OCI-LY1 (cell line): Measurements from ENCODE around the gene KRT1.

ENCODE experiments used
- H2AFZ ChIP-seq: fragments of 200-600 bp; sonication (generic), shearing (Covaris generic); 2 replicates; pipeline ENCODE4 v1.6.0; 2014; ENCODE audit warnings: antibody characterized with exemption, mild to moderate bottlenecking, low read length
- H3F3A ChIP-seq: fragments of 200-600 bp; sonication (generic), shearing (Covaris generic); 2 replicates; pipeline ENCODE4 v1.6.0; 2014; ENCODE audit warnings: mild to moderate bottlenecking, antibody characterized with exemption, low read length, moderate library complexity; ENCODE audit not compliant: insufficient read depth
- H3K27ac ChIP-seq: fragments of 200-600 bp; sonication (generic); 2 replicates; pipeline ENCODE4 v1.5.1; 2014; ENCODE audit warnings: low read length, mixed run types, mild to moderate bottlenecking, low read depth; ENCODE audit not compliant: poor library complexity, severe bottlenecking
- H3K27me3 ChIP-seq: fragments of 200-600 bp; sonication (generic); 2 replicates; pipeline ENCODE4 v1.6.0; 2014; ENCODE audit warnings: antibody characterized with exemption, mild to moderate bottlenecking, low read length, moderate library complexity; ENCODE audit not compliant: insufficient read depth
- H3K36me3 ChIP-seq: fragments of 200-600 bp; sonication (generic); 2 replicates; pipeline ENCODE4 v1.6.1; 2014; ENCODE audit warnings: mild to moderate bottlenecking, antibody characterized with exemption, low read length, moderate library complexity, mixed read lengths; ENCODE audit not compliant: insufficient read depth
- H3K4me1 ChIP-seq: fragments of 200-600 bp; sonication (generic); 2 replicates; pipeline ENCODE4 v1.5.1; 2014; ENCODE audit warnings: mild to moderate bottlenecking, low read length, moderate library complexity; ENCODE audit not compliant: insufficient read depth, severe bottlenecking
- H3K4me2 ChIP-seq: fragments of 200-600 bp; sonication (generic), shearing (Covaris generic); 2 replicates; pipeline ENCODE4 v1.6.1; 2014; ENCODE audit warnings: low read length
- H3K4me3 ChIP-seq: fragments of 200-600 bp; sonication (generic); 2 replicates; pipeline ENCODE4 v1.5.1; 2014; ENCODE audit warnings: low read length, low read depth, mild to moderate bottlenecking, mixed read lengths; ENCODE audit not compliant: poor library complexity, severe bottlenecking
- H3K79me2 ChIP-seq: fragments of 200-600 bp; shearing (Covaris generic); 2 replicates; pipeline ENCODE4 v1.6.1; 2016; ENCODE audit warnings: mixed run types, low read length, mixed read lengths; ENCODE audit not compliant: insufficient read depth
- H3K9ac ChIP-seq: fragments of 200-600 bp; sonication (generic), shearing (Covaris generic); 2 replicates; pipeline ENCODE4 v1.6.1; 2014; ENCODE audit warnings: mild to moderate bottlenecking, low read length, mixed read lengths
- H3K9me2 ChIP-seq: fragments of 200-600 bp; sonication (generic), shearing (Covaris generic); 2 replicates; pipeline ENCODE4 v1.6.1; 2014; ENCODE audit warnings: low read depth, mild to moderate bottlenecking, low read length, mixed read lengths
- H3K9me3 ChIP-seq: fragments of 200-600 bp; shearing (Covaris generic); 2 replicates; pipeline ENCODE4 v1.6.1; 2014; ENCODE audit warnings: low read length, mixed read lengths
- H4K20me1 ChIP-seq: fragments of 200-600 bp; sonication (generic), shearing (Covaris generic); 2 replicates; pipeline ENCODE4 v1.6.0; 2016; ENCODE audit warnings: mild to moderate bottlenecking, low read length; ENCODE audit not compliant: insufficient read depth
- CTCF ChIP-seq: fragments of 200-600 bp; sonication (generic), shearing (Covaris generic); IDR thresholded peaks from 2 replicates; pipeline ENCODE4 v1.5.1; 2017; ENCODE audit warnings: mild to moderate bottlenecking, antibody characterized with exemption, low read length, moderate library complexity, mixed read lengths
- EZH2 ChIP-seq: fragments of 200-600 bp; sonication (generic), shearing (Covaris generic); IDR thresholded peaks from 2 replicates; pipeline ENCODE4 v1.8.0; 2017; ENCODE audit warnings: borderline replicate concordance, mixed run types, mild to moderate bottlenecking, antibody characterized with exemption, low read length, moderate library complexity, mixed read lengths

Gene KRT1

DNA sequence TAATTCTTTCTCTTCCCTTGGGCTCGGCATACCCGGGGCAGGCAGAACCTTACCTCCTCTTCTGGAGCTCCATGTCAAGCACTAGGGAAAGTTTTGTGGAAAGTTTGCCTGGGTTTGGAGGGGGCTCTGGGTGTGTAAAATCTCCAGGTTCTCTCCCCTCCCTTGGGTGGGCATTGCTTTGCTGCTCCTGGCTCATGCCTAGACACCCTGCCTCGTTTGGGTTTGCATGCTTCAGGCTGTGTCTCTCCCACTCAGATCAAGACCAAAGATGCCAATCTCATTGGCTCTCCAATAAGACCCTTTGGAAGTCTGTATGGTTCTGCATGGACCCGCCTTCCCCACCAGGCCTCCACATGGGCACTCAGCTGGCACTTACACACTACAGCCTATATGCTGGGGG is 22.0 kb downstream of the KRT1 start:
- no peak overlapping the region for H3K9ac ChIP-seq
- no peak overlapping the region for H3K4me3 ChIP-seq
- H3K79me2 ChIP-seq = no peaks in the 10 kb centered on the region
- no peaks in the 10 kb centered on the region for H3K9me2 ChIP-seq
- no peaks in the 10 kb centered on the region for H4K20me1 ChIP-seq
- TF ChIP-seq CTCF (no peak), EZH2 (no peak)
- no peak overlapping the region for H2AFZ ChIP-seq
- no peaks in the 10 kb centered on the region for H3K36me3 ChIP-seq
- H3K4me2 ChIP-seq = no peak overlapping the region
- no peak overlapping the region for H3K27ac ChIP-seq
- no peaks in the 10 kb centered on the region for H3F3A ChIP-seq
- H3K4me1 ChIP-seq = no peaks in the 10 kb centered on the region
- H3K9me3 ChIP-seq = no peaks in the 10 kb centered on the region
- H3K27me3 ChIP-seq = 0 out of 2 replicates have a peak, but pooled peaks cover 3% of the 10 kb centered on the region

DNA sequence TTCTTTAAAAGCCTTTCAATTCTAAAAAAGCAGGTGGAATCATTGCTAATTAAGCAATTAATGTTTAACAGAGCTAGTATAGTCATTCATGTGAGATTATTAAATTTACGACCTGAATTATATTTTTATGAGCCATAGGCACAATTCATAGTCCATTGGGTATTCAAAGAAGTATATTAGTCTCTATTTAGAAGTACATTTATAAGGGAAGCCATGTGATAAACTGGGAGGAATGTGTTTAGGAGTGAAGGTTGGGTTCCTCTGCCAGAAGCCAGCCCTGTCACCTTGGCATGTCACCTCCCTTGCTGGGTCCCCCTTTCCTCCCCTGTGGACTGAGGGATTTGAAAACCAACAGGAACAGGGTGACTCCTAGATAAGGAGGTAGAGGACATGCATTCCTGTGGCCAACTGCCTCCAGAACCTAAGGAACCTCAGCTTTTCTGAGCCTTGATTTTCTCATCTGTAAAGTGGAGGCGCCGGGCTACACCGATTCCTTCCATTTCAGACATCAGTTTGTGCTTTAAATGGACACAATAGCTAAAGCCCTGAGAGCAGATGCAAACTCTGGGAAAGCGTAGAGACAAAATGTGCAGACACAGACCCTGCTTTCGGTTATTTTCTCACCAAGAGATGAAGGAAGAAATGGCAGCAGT is 22.8 kb downstream of the KRT1 start:
- Histone ChIP-seq H3K9ac (no peak overlapping the region), H3K9me2 (no peaks in the 10 kb centered on the region), H3K4me2 (no peak overlapping the region), H3K9me3 (no peaks in the 10 kb centered on the region), H3F3A (no peaks in the 10 kb centered on the region), H3K4me3 (no peak overlapping the region), H3K79me2 (no peaks in the 10 kb centered on the region), H4K20me1 (no peaks in the 10 kb centered on the region), H3K4me1 (no peaks in the 10 kb centered on the region), H3K27ac (no peak overlapping the region), H2AFZ (no peak overlapping the region), H3K27me3 (0 out of 2 replicates have a peak, but pooled peaks cover 3% of the 10 kb centered on the region), H3K36me3 (no peaks in the 10 kb centered on the region)
- no peak for TF ChIP-seq EZH2

GRCh38 chr12:52656616-52657015 is 23.6 kb downstream of the KRT1 start:
- Histone ChIP-seq H3K27ac (no peak overlapping the region), H3K79me2 (no peaks in the 10 kb centered on the region), H3K4me1 (no peaks in the 10 kb centered on the region), H3K4me2 (no peak overlapping the region), H3F3A (no peaks in the 10 kb centered on the region), H3K9ac (no peak overlapping the region), H3K36me3 (no peaks in the 10 kb centered on the region), H3K4me3 (no peak overlapping the region), H3K27me3 (0 out of 2 replicates have a peak, but pooled peaks cover 3% of the 10 kb centered on the region), H3K9me2 (no peaks in the 10 kb centered on the region), H4K20me1 (no peaks in the 10 kb centered on the region), H3K9me3 (no peaks in the 10 kb centered on the region), H2AFZ (no peak overlapping the region)
- TF ChIP-seq CTCF (no peak), EZH2 (no peak)

DNA sequence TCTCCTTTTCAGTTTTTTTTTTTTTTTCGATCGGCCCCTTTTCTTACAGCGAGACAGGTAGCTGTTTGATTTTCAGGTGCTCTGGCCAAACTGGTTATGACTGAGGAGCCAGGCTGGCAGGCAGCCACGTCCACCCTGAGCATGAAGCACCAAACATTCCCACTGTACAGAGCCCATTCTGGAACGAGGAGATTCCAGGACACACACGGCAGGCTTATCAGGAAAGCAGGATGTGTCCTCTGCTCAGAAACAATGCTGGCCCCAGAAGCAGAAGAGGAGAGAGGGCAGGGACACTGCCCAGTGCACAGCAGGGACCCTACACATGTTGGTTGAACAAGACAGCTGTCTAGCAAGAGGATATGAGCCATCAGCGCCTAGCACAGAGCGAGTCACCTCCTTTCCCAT is 24.5 kb downstream of the KRT1 start:
- no peaks in the 10 kb centered on the region for H3K9me3 ChIP-seq
- H3K79me2 ChIP-seq = no peaks in the 10 kb centered on the region
- H3K4me1 ChIP-seq = no peaks in the 10 kb centered on the region
- no peak overlapping the region for H3K27ac ChIP-seq
- H3K4me3 ChIP-seq = no peak overlapping the region
- no peaks in the 10 kb centered on the region for H4K20me1 ChIP-seq
- H3K27me3 ChIP-seq = 0 out of 2 replicates have a peak, but pooled peaks cover 3% of the 10 kb centered on the region
- H3K36me3 ChIP-seq = no peaks in the 10 kb centered on the region
- no peak overlapping the region for H2AFZ ChIP-seq
- no peaks in the 10 kb centered on the region for H3K9me2 ChIP-seq
- H3F3A ChIP-seq = no peaks in the 10 kb centered on the region
- TF ChIP-seq EZH2 (no peak), CTCF (no peak)
- no peak overlapping the region for H3K9ac ChIP-seq
- H3K4me2 ChIP-seq = no peak overlapping the region
